ENCODE data around the gene TAAR9. TPM values are rescaled to one million over a fixed set of nuclear protein-coding genes. Genes with fewer than 3 reads are reported as not detected.

TAAR9 gene

DNA sequence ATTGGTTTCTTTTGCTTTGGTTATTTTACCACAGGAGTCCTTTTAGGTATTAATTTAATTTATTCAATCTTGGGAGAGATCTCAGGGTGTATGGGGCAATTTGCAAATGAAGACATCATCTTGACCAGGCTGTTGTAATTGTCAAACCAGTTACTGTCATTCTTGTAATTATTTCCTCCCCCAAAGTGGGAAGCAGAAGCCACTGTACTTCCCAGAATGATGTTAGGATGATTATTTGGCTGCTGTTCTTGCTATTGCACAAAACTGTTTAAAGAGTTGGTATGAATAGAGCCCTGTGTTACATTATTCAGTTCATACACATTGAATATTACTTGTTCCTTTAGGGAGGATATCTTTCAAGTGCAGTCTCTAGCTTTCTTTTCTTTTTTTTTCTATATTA lies 33.7 kb downstream of the TAAR9 start:
- DNase-seq: no peak
- H3K18ac ChIP-seq (ENCODE audit: low read length): no peak overlapping the region
- H2BK120ac ChIP-seq (ENCODE audit: low read depth, low read length): no peak overlapping the region
- H2BK5ac ChIP-seq (ENCODE audit: low read length): no peak overlapping the region
- no peak overlapping the region for H3K4ac ChIP-seq (ENCODE audit: low read depth, low read length)
- no peaks in the 10 kb centered on the region for H3K79me1 ChIP-seq (ENCODE audit: low read length)
- H3K56ac ChIP-seq (ENCODE audit: low read length): no peak overlapping the region
- no peaks in the 10 kb centered on the region for H3K27me3 ChIP-seq (ENCODE audit: insufficient read depth, low read length, poor library complexity)
- H3K4me1 ChIP-seq (ENCODE audit: control insufficient read depth, low read depth, low read length): no peaks in the 10 kb centered on the region
- H4K5ac ChIP-seq (ENCODE audit: low read length): no peak overlapping the region
- no peak overlapping the region for H2AK5ac ChIP-seq (ENCODE audit: low read length)
- H3K9ac ChIP-seq (ENCODE audit: low read length): no peak overlapping the region
- no peaks in the 10 kb centered on the region for H3K79me2 ChIP-seq (ENCODE audit: control insufficient read depth, insufficient read depth, low read length)
- no peak overlapping the region for H4K8ac ChIP-seq (ENCODE audit: low read depth, low read length)
- H3K4me2 ChIP-seq (ENCODE audit: low read length): no peak overlapping the region
- H3K23ac ChIP-seq (ENCODE audit: low read length): no peak overlapping the region
- H3K4me3 ChIP-seq (ENCODE audit: low read length): no peak overlapping the region
- H3K27ac ChIP-seq (ENCODE audit: low read depth, low read length): no peak overlapping the region
- H2BK15ac ChIP-seq (replicated peaks; ENCODE audit: low read depth): no peak overlapping the region
- H3K36me3 ChIP-seq (ENCODE audit: control insufficient read depth, insufficient read depth, low read length): no peaks in the 10 kb centered on the region

DNA sequence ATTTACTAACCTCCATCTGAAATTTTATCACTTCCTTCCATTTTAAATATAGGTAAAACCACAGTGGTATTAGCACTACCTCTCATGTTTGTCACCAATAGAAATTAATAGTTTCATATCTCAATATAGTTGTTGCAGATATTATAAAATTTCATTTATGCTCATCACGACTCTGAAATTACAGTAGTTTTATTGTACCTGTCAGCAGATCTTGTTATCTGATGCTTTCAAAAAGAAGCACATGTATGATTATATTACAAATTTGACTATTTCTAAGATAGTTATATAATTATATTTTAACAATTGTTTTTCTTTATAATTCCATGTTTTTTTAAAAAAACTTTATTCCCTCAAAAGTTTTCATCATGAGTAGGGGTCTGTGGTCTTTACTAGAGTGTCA lies 46.6 kb downstream of the TAAR9 start:
- H3K4me1 ChIP-seq (ENCODE audit: control insufficient read depth, low read depth, low read length): no peaks in the 10 kb centered on the region
- H2BK15ac ChIP-seq (replicated peaks; ENCODE audit: low read depth): no peak overlapping the region
- no peak overlapping the region for H3K4me2 ChIP-seq (ENCODE audit: low read length)
- no peak overlapping the region for H3K9ac ChIP-seq (ENCODE audit: low read length)
- H3K4me3 ChIP-seq (ENCODE audit: low read length): no peak overlapping the region
- H3K79me1 ChIP-seq (ENCODE audit: low read length): no peaks in the 10 kb centered on the region
- no peaks in the 10 kb centered on the region for H3K79me2 ChIP-seq (ENCODE audit: control insufficient read depth, insufficient read depth, low read length)
- WGBS (ENCODE audit: extremely low coverage, insufficient coverage, low lambda C conversion rate): no CpG with 5 or more reads among the region's 1 CpG
- H4K5ac ChIP-seq (ENCODE audit: low read length): no peak overlapping the region
- no peak overlapping the region for H2BK120ac ChIP-seq (ENCODE audit: low read depth, low read length)
- H3K18ac ChIP-seq (ENCODE audit: low read length): no peak overlapping the region
- H3K4ac ChIP-seq (ENCODE audit: low read depth, low read length): no peak overlapping the region
- no peak overlapping the region for H4K8ac ChIP-seq (ENCODE audit: low read depth, low read length)
- H2AK5ac ChIP-seq (ENCODE audit: low read length): no peak overlapping the region
- DNase-seq: no peak
- H3K27ac ChIP-seq (ENCODE audit: low read depth, low read length): no peak overlapping the region
- H3K36me3 ChIP-seq (ENCODE audit: control insufficient read depth, insufficient read depth, low read length): no peaks in the 10 kb centered on the region
- no peak overlapping the region for H2BK5ac ChIP-seq (ENCODE audit: low read length)
- no peak overlapping the region for H3K23ac ChIP-seq (ENCODE audit: low read length)
- no peaks in the 10 kb centered on the region for H3K27me3 ChIP-seq (ENCODE audit: insufficient read depth, low read length, poor library complexity)
- no peak overlapping the region for H3K56ac ChIP-seq (ENCODE audit: low read length)

DNA sequence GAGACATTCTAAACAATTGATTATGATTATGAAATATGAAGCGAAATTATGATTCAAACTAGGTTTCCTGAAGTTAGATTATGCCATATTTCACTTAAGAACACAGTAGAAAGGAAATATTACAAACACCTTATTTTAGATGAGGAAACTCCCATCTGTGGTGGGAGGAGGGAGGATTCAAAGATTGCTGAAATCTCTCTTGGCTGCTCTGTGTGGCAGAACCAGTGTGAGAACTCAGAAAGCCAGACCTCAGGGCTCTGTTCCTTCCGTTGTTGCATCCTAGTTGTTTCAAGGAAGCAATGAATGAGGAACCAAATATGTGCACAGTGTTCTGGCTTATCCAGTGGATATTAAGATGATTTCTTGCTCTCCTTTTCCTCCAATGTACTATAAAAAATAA lies 49.3 kb downstream of the TAAR9 start:
- no CpG with 5 or more reads among the region's 2 CpGs for WGBS (ENCODE audit: extremely low coverage, insufficient coverage, low lambda C conversion rate)

More for the DNA sequence above, 49.3 kb downstream of the TAAR9 start:
- Histone ChIP-seq H3K36me3 (ENCODE audit: control insufficient read depth, insufficient read depth, low read length) (no peaks in the 10 kb centered on the region), H3K18ac (ENCODE audit: low read length) (no peak overlapping the region), H3K4me2 (ENCODE audit: low read length) (no peak overlapping the region), H3K27me3 (ENCODE audit: insufficient read depth, low read length, poor library complexity) (no peaks in the 10 kb centered on the region), H3K56ac (ENCODE audit: low read length) (no peak overlapping the region), H3K27ac (ENCODE audit: low read depth, low read length) (no peak overlapping the region), H3K4me1 (ENCODE audit: control insufficient read depth, low read depth, low read length) (no peaks in the 10 kb centered on the region), H3K4ac (ENCODE audit: low read depth, low read length) (no peak overlapping the region), H2BK5ac (ENCODE audit: low read length) (no peak overlapping the region), H3K4me3 (ENCODE audit: low read length) (no peak overlapping the region), H2BK120ac (ENCODE audit: low read depth, low read length) (no peak overlapping the region), H4K5ac (ENCODE audit: low read length) (no peak overlapping the region), H2BK15ac (replicated peaks; ENCODE audit: low read depth) (no peak overlapping the region), H4K8ac (ENCODE audit: low read depth, low read length) (no peak overlapping the region), H2AK5ac (ENCODE audit: low read length) (no peak overlapping the region), H3K79me2 (ENCODE audit: control insufficient read depth, insufficient read depth, low read length) (no peaks in the 10 kb centered on the region), H3K79me1 (ENCODE audit: low read length) (no peaks in the 10 kb centered on the region), H3K23ac (ENCODE audit: low read length) (no peak overlapping the region), H3K9ac (ENCODE audit: low read length) (no peak overlapping the region)
- DNase-seq: no peak

Small RNAs within 50 kb of the gene (small RNA-seq; reads per million reads assigned to genes)
- not detected for gene TAAR7P (ENCODE audit: insufficient read depth)
